Hepatocyte (in vitro differentiated cells): ENCODE results near the gene CEP170B. TPM values are rescaled to one million over a fixed set of nuclear protein-coding genes. Genes with fewer than 3 reads are reported as not detected.

Experiments
- DNase-seq: peaks from one replicate; pipeline ENCODE4 v3.0.0-alpha.2; 2016; ENCODE audit warnings: low spot score
- H2AFZ ChIP-seq: fragments of 200-600 bp; sonication (generic); 2 replicates; pipeline ENCODE4 v1.6.0; 2016; ENCODE audit warnings: antibody characterized with exemption, mild to moderate bottlenecking
- H3K27ac ChIP-seq: fragments of 200-600 bp; sonication (generic); 2 replicates; pipeline ENCODE4 v1.5.1; 2016; ENCODE audit warnings: mild to moderate bottlenecking
- H3K27me3 ChIP-seq: fragments of 200-600 bp; sonication (generic); 2 replicates; pipeline ENCODE4 v1.6.1; 2016
- H3K36me3 ChIP-seq: fragments of 200-600 bp; sonication (generic); replicated peaks from 2 replicates; pipeline ENCODE4 v1.5.1; 2016; ENCODE audit warnings: low read depth; ENCODE audit not compliant: insufficient read depth
- H3K4me1 ChIP-seq: fragments of 200-600 bp; sonication (generic); 2 replicates; pipeline ENCODE4 v1.5.1; 2016; ENCODE audit warnings: mild to moderate bottlenecking, moderate library complexity; ENCODE audit not compliant: insufficient read depth
- H3K4me2 ChIP-seq: fragments of 200-600 bp; sonication (generic); 2 replicates; pipeline ENCODE4 v1.6.0; 2016
- H3K4me3 ChIP-seq: fragments of 200-600 bp; sonication (generic); 2 replicates; pipeline ENCODE4 v1.5.1; 2016; ENCODE audit warnings: mild to moderate bottlenecking
- H3K79me2 ChIP-seq: fragments of 200-600 bp; sonication (generic); 2 replicates; pipeline ENCODE4 v1.6.0; 2017; ENCODE audit warnings: mild to moderate bottlenecking
- H3K9me2 ChIP-seq: fragments of 200-600 bp; sonication (generic); replicated peaks from 2 replicates; pipeline ENCODE4 v1.6.0; 2017; ENCODE audit warnings: mild to moderate bottlenecking; ENCODE audit not compliant: insufficient read depth
- H3K9me3 ChIP-seq: fragments of 200-600 bp; sonication (generic); 2 replicates; pipeline ENCODE4 v1.5.1; 2016; ENCODE audit warnings: low read depth, mild to moderate bottlenecking
- H4K20me1 ChIP-seq: fragments of 200-600 bp; sonication (generic); 2 replicates; pipeline ENCODE4 v1.6.0; 2016; ENCODE audit warnings: mild to moderate bottlenecking; ENCODE audit not compliant: insufficient read depth, poor library complexity, severe bottlenecking
- CTCF ChIP-seq: fragments of 200-600 bp; sonication (generic); IDR thresholded peaks from 2 replicates; pipeline ENCODE4 v1.5.1; 2016; ENCODE audit warnings: antibody characterized with exemption, mild to moderate bottlenecking; ENCODE audit not compliant: poor library complexity
- EZH2 ChIP-seq: fragments of 200-600 bp; sonication (generic); IDR thresholded peaks from 2 replicates; pipeline ENCODE4 v1.6.1; 2016; ENCODE audit warnings: antibody characterized with exemption, mild to moderate bottlenecking, borderline replicate concordance
- EZH2phosphoT487 ChIP-seq: fragments of 200-600 bp; sonication (generic); IDR thresholded peaks from one replicate; pipeline ENCODE4 v1.6.1; 2018; ENCODE audit warnings: antibody characterized with exemption, mild to moderate bottlenecking, low read depth, moderate library complexity; ENCODE audit not compliant: unreplicated experiment, severe bottlenecking
- WGBS: methylation state at CpG from one replicate; pipeline ENCODE4 v1.1.6; 2016; ENCODE audit warnings: low lambda C conversion rate; ENCODE audit errors: missing lambda C conversion rate; 5-methylcytosine and 5-hydroxymethylcytosine counted together
- polyA plus RNA-seq: library from polyadenylated mRNA; unstranded; fragments of >200 nt; fragmentation: Nextera tagmentation; extraction: Ambion mirVana; gene quantifications from 2 replicates; pipeline ENCODE4 v1.2.1, GENCODE V29; 2016
- total RNA-seq: library from RNA; depleted of rRNA; stranded (reverse); fragments of >200 nt; gene quantifications from 2 replicates; pipeline ENCODE4 v1.2.3, GENCODE V29; 2014

The CEP170B gene
- total and polyA plus RNA-seq, 2 experiments from 2014 or later = 7.6 to 20.3 TPM

GRCh38 chr14:104886690-104887622 is 21.9 kb downstream of the CEP170B start:
- H3K27ac ChIP-seq = no peak overlapping the region
- no peak for DNase-seq
- H2AFZ ChIP-seq = no peak overlapping the region
- H3K4me2 ChIP-seq = no peak overlapping the region
- no peaks in the 10 kb centered on the region for H3K36me3 ChIP-seq
- no peaks in the 10 kb centered on the region for H4K20me1 ChIP-seq
- H3K79me2 ChIP-seq = no peaks in the 10 kb centered on the region
- H3K4me3 ChIP-seq = no peak overlapping the region
- H3K27me3 ChIP-seq = no peaks in the 10 kb centered on the region
- no peaks in the 10 kb centered on the region for H3K9me2 ChIP-seq
- H3K4me1 ChIP-seq = no peaks in the 10 kb centered on the region
- TF ChIP-seq EZH2 = no peak
- TF ChIP-seq EZH2phosphoT487 = no peak
- WGBS = 96% methylated on average over 56 of the region's 59 CpGs
- H3K9me3 ChIP-seq = no peaks in the 10 kb centered on the region

DNA sequence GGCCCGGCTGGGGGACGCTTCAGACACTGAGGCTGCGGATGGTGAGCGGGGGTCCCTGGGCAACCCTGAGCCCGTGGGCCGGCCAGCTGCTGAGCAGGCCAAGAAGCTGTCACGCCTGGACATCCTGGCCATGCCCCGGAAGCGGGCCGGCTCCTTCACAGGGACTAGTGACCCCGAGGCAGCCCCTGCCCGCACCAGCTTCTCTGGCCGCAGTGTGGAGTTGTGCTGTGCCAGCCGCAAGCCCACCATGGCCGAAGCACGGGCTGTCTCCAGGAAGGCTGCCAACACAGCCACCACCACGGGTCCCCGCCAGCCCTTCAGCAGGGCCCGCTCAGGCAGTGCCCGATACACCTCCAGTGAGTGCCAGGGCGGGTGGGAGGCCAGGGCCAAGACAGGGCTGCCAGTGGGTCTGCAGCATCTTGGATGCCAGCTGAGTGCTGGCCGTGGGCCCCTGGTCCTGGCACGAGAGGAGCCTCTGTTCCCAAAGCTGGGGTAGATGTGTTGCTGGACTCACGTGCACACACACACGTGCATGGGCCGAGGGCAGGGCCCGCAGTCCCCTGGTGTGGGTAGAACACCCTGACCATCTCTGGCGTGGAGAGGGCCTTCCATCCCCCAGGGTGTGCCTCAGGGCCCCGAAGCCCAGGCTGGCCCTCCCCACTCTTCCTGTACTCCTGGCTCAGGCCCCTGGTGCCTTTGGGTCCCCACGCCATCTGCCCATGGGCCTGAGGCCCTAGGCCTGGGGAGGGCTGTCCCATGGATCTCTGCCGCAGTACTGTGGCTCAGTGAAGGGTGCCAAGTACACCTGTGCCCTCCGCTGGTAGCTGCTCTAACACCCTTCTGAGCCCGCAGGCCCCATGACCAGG is 22.8 kb downstream of the CEP170B start:
- no peak overlapping the region for H3K4me2 ChIP-seq
- no peaks in the 10 kb centered on the region for H3K4me1 ChIP-seq
- no peak overlapping the region for H3K4me3 ChIP-seq
- no peaks in the 10 kb centered on the region for H3K27me3 ChIP-seq
- no peak for DNase-seq
- H2AFZ ChIP-seq = no peak overlapping the region
- no peaks in the 10 kb centered on the region for H3K36me3 ChIP-seq
- 96% methylated on average over 32 of the region's 33 CpGs for WGBS
- no peaks in the 10 kb centered on the region for H3K9me2 ChIP-seq
- H3K79me2 ChIP-seq = no peaks in the 10 kb centered on the region
- no peaks in the 10 kb centered on the region for H4K20me1 ChIP-seq
- H3K9me3 ChIP-seq = no peaks in the 10 kb centered on the region
- H3K27ac ChIP-seq = no peak overlapping the region
- TF ChIP-seq EZH2phosphoT487 (no peak), CTCF (no peak), EZH2 (no peak)

GRCh38 chr14:104888489-104889374 is 23.7 kb downstream of the CEP170B start:
- H3K9me2 ChIP-seq = no peaks in the 10 kb centered on the region
- no peaks in the 10 kb centered on the region for H3K36me3 ChIP-seq
- no peaks in the 10 kb centered on the region for H3K4me1 ChIP-seq
- H2AFZ ChIP-seq = no peak overlapping the region
- no peak overlapping the region for H3K27ac ChIP-seq
- no peaks in the 10 kb centered on the region for H3K9me3 ChIP-seq
- DNase-seq = no peak
- H3K27me3 ChIP-seq = no peaks in the 10 kb centered on the region
- H3K4me2 ChIP-seq = no peak overlapping the region
- 95% methylated on average over 17 of the region's 26 CpGs for WGBS
- H4K20me1 ChIP-seq = no peaks in the 10 kb centered on the region
- H3K4me3 ChIP-seq = no peak overlapping the region
- no peaks in the 10 kb centered on the region for H3K79me2 ChIP-seq
- TF ChIP-seq EZH2 (no peak), CTCF (no peak), EZH2phosphoT487 (no peak)
